HepG2 (cell line): ENCODE data around the gene MSH4.
"Not testable (repeated sequence)": the region's sequence is repeated elsewhere in the genome, so short reads cannot be mapped to it uniquely, and the experiment has no call there.

Experiments used
- DNMT1 ChIP-seq: sonication (generic); formaldehyde crosslinking; IDR thresholded peaks from 2 replicates; pipeline ENCODE4 v1.5.1; 2020; ENCODE audit warnings: mild to moderate bottlenecking, missing genetic modification reagents
- FOXA1 ChIP-seq, 2 experiments: fragments of 450-650 bp in 1 of 2; sonication (generic) in 1 of 2; formaldehyde crosslinking in 1 of 2; IDR thresholded peaks; 2 replicates each; pipeline versions ENCODE4 v1.4.0 to v1.6.1; 2016 to 2020; ENCODE audit warnings: missing genetic modification reagents in 1 of 2
- HNF4A ChIP-seq: sonication (generic); formaldehyde crosslinking; IDR thresholded peaks from 2 replicates; pipeline ENCODE4 v1.4.0; 2020; ENCODE audit warnings: missing genetic modification reagents
- MBNL3 ChIP-seq: fragments of 250-450 bp; sonication (Bioruptor Pico); conservative IDR thresholded peaks from 2 replicates; pipeline ENCODE4 v1.8.0; 2022; ENCODE audit warnings: mild to moderate bottlenecking, inconsistent platforms
- POLR2A ChIP-seq, 2 experiments: IDR thresholded peaks; 2 replicates each; pipeline ENCODE4 v1.6.1; 2011; ENCODE audit warnings: low read depth in 2 of 2, low read length in 2 of 2, mild to moderate bottlenecking in 1 of 2, moderate library complexity in 1 of 2; ENCODE audit not compliant: insufficient read depth in 1 of 2
- ZNF44 ChIP-seq: sonication (generic); formaldehyde crosslinking; IDR thresholded peaks from 2 replicates; pipeline ENCODE4 v1.5.1; 2020; ENCODE audit warnings: mild to moderate bottlenecking, missing genetic modification reagents
- ZNF614 ChIP-seq: IDR thresholded peaks from 2 replicates; pipeline ENCODE4 v1.6.1; 2018; ENCODE audit warnings: missing biosample characterization, missing genetic modification reagents, inconsistent platforms, borderline replicate concordance
- TF ChIP-seq, protein P1 (sequence below): sonication (generic); formaldehyde crosslinking; conservative IDR thresholded peaks from 2 replicates; pipeline ENCODE4 v1.4.0; 2020; ENCODE audit warnings: missing genetic modification reagents
- TF ChIP-seq, protein P2 (sequence below), 2 experiments: IDR thresholded peaks; 2 replicates each; pipeline ENCODE4 v1.6.1; 2011 to 2012; ENCODE audit warnings: low read length in 2 of 2, borderline replicate concordance in 1 of 2, low read depth in 1 of 2, mild to moderate bottlenecking in 1 of 2, moderate library complexity in 1 of 2

DNA sequence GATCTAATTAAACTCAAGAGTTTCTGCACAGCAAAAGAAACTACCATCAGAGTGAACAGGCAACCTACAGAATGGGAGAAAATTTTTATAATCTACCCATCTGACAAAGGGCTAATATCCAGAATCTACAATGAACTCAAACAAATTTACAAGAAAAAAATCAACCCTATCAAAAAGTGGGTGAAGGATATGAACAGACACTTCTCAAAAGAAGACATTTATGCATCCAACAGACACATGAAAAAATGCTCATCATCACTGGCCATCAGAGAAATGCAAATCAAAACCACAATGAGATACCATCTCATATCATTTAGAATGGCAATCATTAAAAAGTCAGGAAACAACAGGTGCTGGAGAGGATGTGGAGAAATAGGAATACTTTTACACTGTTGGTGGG is 39.5 kb upstream of the MSH4 start:
- TF ChIP-seq, protein P1, sequence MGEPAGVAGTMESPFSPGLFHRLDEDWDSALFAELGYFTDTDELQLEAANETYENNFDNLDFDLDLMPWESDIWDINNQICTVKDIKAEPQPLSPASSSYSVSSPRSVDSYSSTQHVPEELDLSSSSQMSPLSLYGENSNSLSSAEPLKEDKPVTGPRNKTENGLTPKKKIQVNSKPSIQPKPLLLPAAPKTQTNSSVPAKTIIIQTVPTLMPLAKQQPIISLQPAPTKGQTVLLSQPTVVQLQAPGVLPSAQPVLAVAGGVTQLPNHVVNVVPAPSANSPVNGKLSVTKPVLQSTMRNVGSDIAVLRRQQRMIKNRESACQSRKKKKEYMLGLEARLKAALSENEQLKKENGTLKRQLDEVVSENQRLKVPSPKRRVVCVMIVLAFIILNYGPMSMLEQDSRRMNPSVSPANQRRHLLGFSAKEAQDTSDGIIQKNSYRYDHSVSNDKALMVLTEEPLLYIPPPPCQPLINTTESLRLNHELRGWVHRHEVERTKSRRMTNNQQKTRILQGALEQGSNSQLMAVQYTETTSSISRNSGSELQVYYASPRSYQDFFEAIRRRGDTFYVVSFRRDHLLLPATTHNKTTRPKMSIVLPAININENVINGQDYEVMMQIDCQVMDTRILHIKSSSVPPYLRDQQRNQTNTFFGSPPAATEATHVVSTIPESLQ: not testable (repeated sequence)
- TF ChIP-seq ZNF44 (CRISPR knock-in tag); ZNF614 (CRISPR knock-in tag); POLR2A (IDR thresholded peaks at IDR 0.05; ENCODE audit: insufficient read depth in 1 of 2, low read depth in 2 of 2, low read length in 2 of 2); DNMT1 (CRISPR knock-in tag); MBNL3; FOXA1 (IDR thresholded peaks at IDR 0.05); FOXA1 (CRISPR knock-in tag; IDR thresholded peaks at IDR 0.05); HNF4A (CRISPR knock-in tag): not testable (repeated sequence)
- TF ChIP-seq, protein P2, sequence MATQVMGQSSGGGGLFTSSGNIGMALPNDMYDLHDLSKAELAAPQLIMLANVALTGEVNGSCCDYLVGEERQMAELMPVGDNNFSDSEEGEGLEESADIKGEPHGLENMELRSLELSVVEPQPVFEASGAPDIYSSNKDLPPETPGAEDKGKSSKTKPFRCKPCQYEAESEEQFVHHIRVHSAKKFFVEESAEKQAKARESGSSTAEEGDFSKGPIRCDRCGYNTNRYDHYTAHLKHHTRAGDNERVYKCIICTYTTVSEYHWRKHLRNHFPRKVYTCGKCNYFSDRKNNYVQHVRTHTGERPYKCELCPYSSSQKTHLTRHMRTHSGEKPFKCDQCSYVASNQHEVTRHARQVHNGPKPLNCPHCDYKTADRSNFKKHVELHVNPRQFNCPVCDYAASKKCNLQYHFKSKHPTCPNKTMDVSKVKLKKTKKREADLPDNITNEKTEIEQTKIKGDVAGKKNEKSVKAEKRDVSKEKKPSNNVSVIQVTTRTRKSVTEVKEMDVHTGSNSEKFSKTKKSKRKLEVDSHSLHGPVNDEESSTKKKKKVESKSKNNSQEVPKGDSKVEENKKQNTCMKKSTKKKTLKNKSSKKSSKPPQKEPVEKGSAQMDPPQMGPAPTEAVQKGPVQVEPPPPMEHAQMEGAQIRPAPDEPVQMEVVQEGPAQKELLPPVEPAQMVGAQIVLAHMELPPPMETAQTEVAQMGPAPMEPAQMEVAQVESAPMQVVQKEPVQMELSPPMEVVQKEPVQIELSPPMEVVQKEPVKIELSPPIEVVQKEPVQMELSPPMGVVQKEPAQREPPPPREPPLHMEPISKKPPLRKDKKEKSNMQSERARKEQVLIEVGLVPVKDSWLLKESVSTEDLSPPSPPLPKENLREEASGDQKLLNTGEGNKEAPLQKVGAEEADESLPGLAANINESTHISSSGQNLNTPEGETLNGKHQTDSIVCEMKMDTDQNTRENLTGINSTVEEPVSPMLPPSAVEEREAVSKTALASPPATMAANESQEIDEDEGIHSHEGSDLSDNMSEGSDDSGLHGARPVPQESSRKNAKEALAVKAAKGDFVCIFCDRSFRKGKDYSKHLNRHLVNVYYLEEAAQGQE (IDR thresholded peaks at IDR 0.05; ENCODE audit: borderline replicate concordance in 1 of 2, low read depth in 1 of 2, low read length in 2 of 2): not testable (repeated sequence)
